ENCODE measurements around the gene MYBPH.

- TF ChIP-seq POLR2A (IDR thresholded peaks at IDR 0.05) (no peak), CTCF (IDR thresholded peaks at IDR 0.05) (no peak)
Measured at GRCh38 chr1:203159844-203160243, 15.8 kb downstream of the MYBPH start.
